Heart left ventricle (tissue), 13 donors: ENCODE measurements around the gene BSND.

Experiments used
- POLR2A ChIP-seq, 2 donors: fragments of 450-650 bp; IDR thresholded peaks; one replicate each; pipeline ENCODE4 v1.6.1; 2017; ENCODE audit warnings: antibody characterized with exemption in 2 of 2, mild to moderate bottlenecking in 2 of 2, moderate library complexity in 2 of 2
- TF ChIP-seq, protein P1 (sequence below), 12 donors: fragments of 200-600 bp; sonication (generic) in 4 of 12; IDR thresholded peaks; one replicate each; pipeline versions ENCODE4 v1.5.0 to v1.8.0; 2018 to 2022; ENCODE audit warnings: antibody characterized with exemption in 12 of 12, mild to moderate bottlenecking in 5 of 12
- donor health status: ischemic (EF 13 %, LVEDD 7.1; RV severe dilation, severe dysfunction).
- donor health status: DM: no; HTN: yes; CAD: no.
- donor health status: DM: no; HTN: no; CAD: no.
- donor health status: ischemic (EF 25% LVEDD 6.9; RV normal size, moderate dysfunction).
- donor health status: ischemic (EF 25% LVEDD 5.7; RV mildly dilated, moderate dysfunction).
- donor health status: ischemic (EF 35%, LVEDD 5.7; RV mildly dilated, moderate dysfunction).
- donor health status: nonischemic (EF 11% LVEDD 7.7; RV severe dilation, severe dysfunction).
- donor health status: DM: yes; HTN: yes; CAD: no.
- donor health status: PGD.
- donor health status: ischemic (EF 29% LVEDD 5.4; RV normal size, mild dysfunction).
- donor health status: nonischemic (EF 23%, LVEDD 6.1; RV moderate dilation, normal function).

DNA sequence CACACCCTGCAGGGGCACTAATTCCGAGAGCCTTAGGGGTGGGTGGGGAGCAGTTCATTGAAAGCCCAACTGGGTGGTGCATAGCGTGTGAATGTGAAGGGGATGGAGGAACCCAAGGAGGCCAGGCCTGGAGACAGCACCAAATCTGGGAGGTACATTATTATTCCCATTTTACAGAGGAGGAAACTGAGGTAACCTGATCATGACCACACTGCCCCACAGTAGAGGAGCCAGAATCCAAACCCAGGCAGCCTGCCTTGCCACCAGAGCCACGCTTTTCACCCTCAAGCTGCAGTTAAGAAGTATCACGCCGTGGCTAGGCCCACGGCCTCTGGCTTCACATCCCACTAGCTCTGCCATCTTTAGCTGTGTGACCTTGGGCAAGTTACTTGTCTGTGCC, 633 bp upstream of the BSND start:
- TF ChIP-seq, protein P1, sequence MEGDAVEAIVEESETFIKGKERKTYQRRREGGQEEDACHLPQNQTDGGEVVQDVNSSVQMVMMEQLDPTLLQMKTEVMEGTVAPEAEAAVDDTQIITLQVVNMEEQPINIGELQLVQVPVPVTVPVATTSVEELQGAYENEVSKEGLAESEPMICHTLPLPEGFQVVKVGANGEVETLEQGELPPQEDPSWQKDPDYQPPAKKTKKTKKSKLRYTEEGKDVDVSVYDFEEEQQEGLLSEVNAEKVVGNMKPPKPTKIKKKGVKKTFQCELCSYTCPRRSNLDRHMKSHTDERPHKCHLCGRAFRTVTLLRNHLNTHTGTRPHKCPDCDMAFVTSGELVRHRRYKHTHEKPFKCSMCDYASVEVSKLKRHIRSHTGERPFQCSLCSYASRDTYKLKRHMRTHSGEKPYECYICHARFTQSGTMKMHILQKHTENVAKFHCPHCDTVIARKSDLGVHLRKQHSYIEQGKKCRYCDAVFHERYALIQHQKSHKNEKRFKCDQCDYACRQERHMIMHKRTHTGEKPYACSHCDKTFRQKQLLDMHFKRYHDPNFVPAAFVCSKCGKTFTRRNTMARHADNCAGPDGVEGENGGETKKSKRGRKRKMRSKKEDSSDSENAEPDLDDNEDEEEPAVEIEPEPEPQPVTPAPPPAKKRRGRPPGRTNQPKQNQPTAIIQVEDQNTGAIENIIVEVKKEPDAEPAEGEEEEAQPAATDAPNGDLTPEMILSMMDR (IDR thresholded peaks at IDR 0.05), result no peak
- no peak for TF ChIP-seq POLR2A (IDR thresholded peaks at IDR 0.05)
